Activated B cell treated with CpG ODN at 0.5 μM for 24 hours (primary cell): ENCODE results near the gene WBP4. TPM values are rescaled to one million over a fixed set of nuclear protein-coding genes. Genes with fewer than 3 reads are reported as not detected.
"Not testable (repeated sequence)": the region's sequence is repeated elsewhere in the genome, so short reads cannot be mapped to it uniquely, and the experiment has no call there.

Source experiments
- ATAC-seq: fragments of 200-7000 bp; cut with Tn5 transposase; one replicate; pipeline ENCODE4 v1.10.0; 2021; ENCODE audit warnings: low read depth, mild to moderate bottlenecking, moderate library complexity
- CTCF ChIA-PET: fragments of 350-600 bp; sonication (Branson Sonifier 250); formaldehyde crosslinking; loops from one replicate; lab custom pipeline; 2021; ENCODE audit warnings: antibody characterized with exemption; lab: Charles Lee
- POLR2A ChIA-PET: fragments of 350-600 bp; sonication (Branson Sonifier 250); formaldehyde crosslinking; loops from one replicate; lab custom pipeline; 2021; ENCODE audit warnings: antibody characterized with exemption; lab: Charles Lee
- DNase-seq: peaks from one replicate; pipeline ENCODE4 v3.0.0; 2022
- H3K27ac Mint-ChIP-seq: one replicate; pipeline ENCODE4 v1.8.0; 2020; ENCODE audit warnings: mixed read lengths
- H3K27me3 Mint-ChIP-seq: one replicate; pipeline ENCODE4 v1.8.0; 2021; ENCODE audit warnings: mixed read lengths
- H3K36me3 Mint-ChIP-seq: one replicate; pipeline ENCODE4 v1.8.0; 2021; ENCODE audit warnings: low read depth, mixed read lengths
- H3K4me1 Mint-ChIP-seq: one replicate; pipeline ENCODE4 v1.8.0; 2021; ENCODE audit warnings: mixed read lengths
- H3K4me3 Mint-ChIP-seq: one replicate; pipeline ENCODE4 v1.8.0; 2020; ENCODE audit warnings: mild to moderate bottlenecking, mixed read lengths
- H3K9me3 Mint-ChIP-seq: one replicate; pipeline ENCODE4 v1.8.0; 2020; ENCODE audit warnings: mixed read lengths
- intact Hi-C: fragments of 100-400 bp; cut with micrococcal nuclease; formaldehyde crosslinking; loops from one replicate; pipeline ENCODE4 v1.15.1; 2024
- total RNA-seq: library from RNA; stranded (reverse); gene quantifications from 2 replicates; pipeline ENCODE4 v1.2.3, GENCODE V29; 2022
- TF ChIP-seq, protein P1 (sequence below): fragments of 200-600 bp; IDR thresholded peaks from one replicate; pipeline ENCODE4 v1.8.0; 2022; ENCODE audit warnings: antibody characterized with exemption, mild to moderate bottlenecking

WBP4 gene
- total RNA-seq, 1 donor from 2014 or later, result 8.6 TPM

DNA sequence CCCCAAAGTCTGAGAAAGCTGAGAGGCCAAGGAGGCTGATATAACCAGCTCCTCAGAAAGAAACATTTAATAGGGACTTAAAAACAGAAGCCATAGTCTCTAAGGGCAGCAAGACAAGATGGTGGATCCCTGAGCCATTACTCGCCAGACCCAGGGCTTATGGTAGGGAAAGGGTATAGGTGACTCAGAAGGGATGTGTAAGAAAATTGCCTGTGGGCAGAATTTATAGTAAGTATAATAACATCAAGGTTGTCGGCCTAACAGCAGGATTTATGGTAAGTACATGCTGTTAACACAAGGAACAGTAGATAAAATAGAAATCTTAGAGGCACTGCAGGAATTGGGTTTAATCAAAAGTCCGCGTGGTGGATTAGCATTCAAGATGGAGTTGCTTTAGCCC lies 56.6 kb downstream of the WBP4 start:
- Mint-ChIP-seq H3K36me3 (no peaks in the 10 kb centered on the region), H3K9me3 (no peaks in the 10 kb centered on the region), H3K27ac (no peak overlapping the region), H3K4me3 (no peak overlapping the region), H3K27me3 (no peaks in the 10 kb centered on the region), H3K4me1 (no peaks in the 10 kb centered on the region)
- TF ChIP-seq, protein P1, sequence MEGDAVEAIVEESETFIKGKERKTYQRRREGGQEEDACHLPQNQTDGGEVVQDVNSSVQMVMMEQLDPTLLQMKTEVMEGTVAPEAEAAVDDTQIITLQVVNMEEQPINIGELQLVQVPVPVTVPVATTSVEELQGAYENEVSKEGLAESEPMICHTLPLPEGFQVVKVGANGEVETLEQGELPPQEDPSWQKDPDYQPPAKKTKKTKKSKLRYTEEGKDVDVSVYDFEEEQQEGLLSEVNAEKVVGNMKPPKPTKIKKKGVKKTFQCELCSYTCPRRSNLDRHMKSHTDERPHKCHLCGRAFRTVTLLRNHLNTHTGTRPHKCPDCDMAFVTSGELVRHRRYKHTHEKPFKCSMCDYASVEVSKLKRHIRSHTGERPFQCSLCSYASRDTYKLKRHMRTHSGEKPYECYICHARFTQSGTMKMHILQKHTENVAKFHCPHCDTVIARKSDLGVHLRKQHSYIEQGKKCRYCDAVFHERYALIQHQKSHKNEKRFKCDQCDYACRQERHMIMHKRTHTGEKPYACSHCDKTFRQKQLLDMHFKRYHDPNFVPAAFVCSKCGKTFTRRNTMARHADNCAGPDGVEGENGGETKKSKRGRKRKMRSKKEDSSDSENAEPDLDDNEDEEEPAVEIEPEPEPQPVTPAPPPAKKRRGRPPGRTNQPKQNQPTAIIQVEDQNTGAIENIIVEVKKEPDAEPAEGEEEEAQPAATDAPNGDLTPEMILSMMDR, result no peak
- no peak for DNase-seq
- no peak for ATAC-seq
- POLR2A ChIA-PET, result no interaction called here
- intact Hi-C loops, result no loop called here
- CTCF ChIA-PET, result no interaction called here

DNA sequence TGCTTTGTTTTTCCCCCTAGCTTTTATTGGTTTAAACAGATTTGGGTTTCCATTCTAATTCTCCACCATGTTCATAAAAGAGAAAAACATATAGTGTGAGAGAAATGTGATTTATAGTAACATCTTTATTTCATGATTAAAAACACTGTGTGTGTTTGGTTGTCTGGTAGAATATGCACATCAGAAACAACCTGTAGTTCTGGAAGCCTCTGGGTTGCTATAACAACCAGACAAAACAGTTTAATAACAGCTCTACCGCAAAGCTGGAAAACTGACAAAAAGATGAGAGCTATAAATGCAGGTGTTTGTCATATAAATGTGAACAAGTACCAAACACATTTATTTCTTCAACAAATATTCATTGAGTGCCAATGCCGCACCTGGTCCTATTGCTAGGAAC lies 61.5 kb downstream of the WBP4 start:
- Mint-ChIP-seq H3K9me3 (no peaks in the 10 kb centered on the region), H3K27ac (no peak overlapping the region), H3K36me3 (peaks cover 5% of the 10 kb centered on the region), H3K27me3 (no peaks in the 10 kb centered on the region), H3K4me3 (no peak overlapping the region), H3K4me1 (no peaks in the 10 kb centered on the region)
- ChIA-PET POLR2A (no interaction called here), CTCF (no interaction called here)
- DNase-seq (no peak), ATAC-seq (no peak)
- intact Hi-C loops, result no loop called here
- TF ChIP-seq, protein P1, result no peak

DNA sequence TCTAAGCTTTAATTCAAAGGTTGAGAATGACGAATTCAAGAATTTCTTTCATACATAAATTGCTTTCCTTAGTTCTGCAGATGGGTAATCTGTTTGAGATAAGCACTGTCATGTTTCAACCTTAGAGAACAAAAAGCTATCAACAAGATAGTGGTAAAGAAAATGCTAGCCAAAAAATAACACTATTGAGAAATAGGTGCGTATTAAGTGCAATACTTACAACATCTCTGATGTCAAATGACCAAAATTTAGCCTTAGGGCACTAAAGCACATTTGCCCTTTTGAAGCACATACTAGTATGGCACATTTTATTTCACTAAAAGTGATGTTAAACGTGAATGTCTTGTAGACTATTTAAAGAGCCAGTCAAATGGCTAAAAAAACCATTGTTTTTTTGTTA lies 66.4 kb downstream of the WBP4 start:
- Mint-ChIP-seq H3K4me3 (no peak overlapping the region), H3K4me1 (peaks cover 33% of the 10 kb centered on the region), H3K27ac (no peak overlapping the region), H3K27me3 (no peaks in the 10 kb centered on the region), H3K9me3 (no peaks in the 10 kb centered on the region), H3K36me3 (peaks cover 10% of the 10 kb centered on the region)
- DNase-seq (no peak), ATAC-seq (no peak)
- POLR2A ChIA-PET, result no interaction called here
- TF ChIP-seq, protein P1, result no peak
- intact Hi-C loops, result no loop called here
- CTCF ChIA-PET, result no interaction called here

DNA sequence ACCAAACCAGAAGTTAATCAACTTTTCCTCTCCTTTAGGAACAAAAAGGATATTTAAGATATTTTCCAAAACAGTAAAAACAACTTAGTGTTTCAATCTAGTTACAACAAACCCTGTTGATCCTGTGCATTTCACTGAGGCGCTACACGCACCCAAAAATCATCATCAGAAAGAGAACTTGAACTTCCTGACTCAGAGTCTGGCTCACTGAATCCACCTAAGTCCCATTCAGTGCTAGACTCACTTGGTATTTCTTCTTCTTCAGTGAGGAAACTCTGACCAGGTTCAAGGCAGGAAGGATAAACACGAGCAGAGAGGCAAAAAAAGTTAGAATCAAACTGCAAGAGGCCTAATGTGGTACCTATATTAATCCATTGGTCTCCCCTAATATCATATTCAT lies 69.0 kb downstream of the WBP4 start:
- no peak for DNase-seq
- Mint-ChIP-seq H3K27me3 (no peaks in the 10 kb centered on the region), H3K27ac (no peak overlapping the region), H3K4me1 (peaks cover 47% of the 10 kb centered on the region), H3K4me3 (peak overlapping the region; percentile 98), H3K9me3 (no peaks in the 10 kb centered on the region), H3K36me3 (peaks cover 13% of the 10 kb centered on the region)
- intact Hi-C loops, result loop anchor here (5.0 kb wide), 2 partner anchors 53 to 208 kb away; no protein-coding TSS in a partner anchor
- ChIA-PET CTCF (no interaction called here), POLR2A (no interaction called here)
- TF ChIP-seq, protein P1, result no peak
- no peak for ATAC-seq

DNA sequence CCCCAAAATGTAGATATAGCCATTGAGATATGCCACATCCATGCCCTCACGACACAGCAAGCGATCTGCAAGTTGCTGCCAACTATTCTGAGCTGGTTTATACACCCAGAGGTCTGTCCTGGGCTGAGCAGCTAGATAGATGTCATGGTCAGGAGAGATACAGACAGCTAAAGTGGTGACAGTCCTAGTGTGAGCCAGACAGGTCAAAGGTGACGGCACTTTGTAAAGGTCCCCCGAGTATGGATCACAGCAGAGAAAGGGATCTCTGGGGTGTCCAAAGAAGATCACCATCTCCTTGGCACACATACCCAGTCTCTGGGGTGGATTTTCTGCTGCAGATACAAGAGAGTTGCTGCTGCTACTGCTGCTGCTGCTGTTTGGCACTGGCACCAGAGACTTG lies 69.9 kb downstream of the WBP4 start:
- CTCF ChIA-PET, H3K9me3 Mint-ChIP-seq, H3K27me3 Mint-ChIP-seq, ATAC-seq, H3K36me3 Mint-ChIP-seq, DNase-seq: not testable (repeated sequence)
- intact Hi-C loops, result loop anchor here (5.0 kb wide), 2 partner anchors 54 to 209 kb away; no protein-coding TSS in a partner anchor
- POLR2A ChIA-PET, result interaction anchor here (0.9 kb wide), 1 partner anchor 68 kb away, joined by 3 read pairs; no protein-coding TSS in a partner anchor
- Mint-ChIP-seq H3K27ac (peak overlapping the region; percentile 27), H3K4me1 (peaks cover 47% of the 10 kb centered on the region), H3K4me3 (peak overlapping the region; percentile 98)

DNA sequence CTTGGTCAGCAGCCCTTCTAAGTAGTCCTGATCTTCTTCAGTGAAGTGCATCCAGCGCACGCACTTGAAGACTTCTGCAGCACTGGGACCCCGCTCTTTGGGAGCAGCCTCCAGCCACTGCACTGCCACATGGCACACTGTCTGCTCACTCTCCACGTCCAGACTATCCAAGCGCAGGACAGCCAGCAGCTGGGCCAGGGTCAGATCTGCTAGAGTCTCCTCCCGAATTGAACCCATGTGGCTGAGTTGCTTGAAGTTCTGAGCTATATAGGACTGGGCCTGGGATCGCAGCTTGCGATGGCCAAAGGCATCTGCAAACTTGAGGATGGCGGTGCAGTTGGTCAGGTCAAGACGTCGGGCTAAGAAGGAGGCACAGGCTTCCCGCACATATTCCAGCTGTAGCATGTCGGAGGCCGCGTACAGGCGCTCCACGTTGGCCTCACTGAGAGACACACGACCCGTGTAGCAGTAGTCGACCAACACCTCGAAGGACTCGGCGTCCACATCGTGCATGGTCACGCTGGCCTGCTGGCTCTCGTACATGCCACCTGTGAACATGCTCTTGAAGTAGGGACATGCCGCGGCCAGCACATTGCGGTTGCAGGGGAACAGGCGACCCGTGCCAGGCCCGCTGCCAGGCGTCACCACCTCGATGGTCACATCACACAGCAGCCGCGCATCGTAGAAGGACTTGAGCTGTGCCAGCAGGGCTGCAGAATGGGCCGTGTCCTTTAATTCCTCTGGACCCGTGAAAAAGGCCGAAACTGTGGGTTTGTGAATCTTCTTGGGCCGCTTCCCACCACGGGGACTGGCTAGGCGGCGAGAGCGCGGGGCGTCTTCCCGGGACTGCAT lies 70.6 kb downstream of the WBP4 start:
- H3K36me3 Mint-ChIP-seq, CTCF ChIA-PET, DNase-seq, H3K27me3 Mint-ChIP-seq, H3K9me3 Mint-ChIP-seq: not testable (repeated sequence)
- H3K4me3 Mint-ChIP-seq, result peak overlapping the region; percentile 98
- intact Hi-C loops, result loop anchor here (1.0 to 5.0 kb wide), 11 partner anchors 55 to 1477 kb away; partner anchors contain the start of genes COG6, KBTBD7, MTRF1 and NAA16
- H3K4me1 Mint-ChIP-seq, result peaks cover 47% of the 10 kb centered on the region
- H3K27ac Mint-ChIP-seq, result peak overlapping the region; percentile 91
- peak; percentile 3 for ATAC-seq
- POLR2A ChIA-PET, result interaction anchor here (0.9 to 1.6 kb wide), 2 partner anchors 68 to 210 kb away, joined by 3 read pairs; no protein-coding TSS in a partner anchor
